Stomach (tissue), 9 donors: ENCODE measurements around the gene GRAMD1B. TPM values are rescaled to one million over a fixed set of nuclear protein-coding genes. Genes with fewer than 3 reads are reported as not detected.

Experiments used
- DNase-seq, 2 donors: peaks; one replicate each; pipeline versions ENCODE4 v3.0.0 to v3.0.0-alpha.2; 2013 to 2019
- H3K27ac ChIP-seq, 5 donors: fragments of 200-600 bp in 4 of 5; sonication (generic) in 4 of 5; one replicate each; pipeline ENCODE4 v1.5.1; 2013 to 2019; ENCODE audit warnings: mild to moderate bottlenecking in 1 of 5, moderate library complexity in 1 of 5
- H3K27me3 ChIP-seq, 3 donors: fragments of 200-600 bp; sonication (generic); one replicate each; pipeline ENCODE4 v1.5.1; 2017 to 2019; ENCODE audit warnings: mixed run types in 1 of 3
- H3K36me3 ChIP-seq, 4 donors: fragments of 200-600 bp; sonication (generic); 1 replicate in 3 of 4; 2 replicates in 1 of 4; pipeline ENCODE4 v1.5.1; 2016 to 2019
- H3K4me1 ChIP-seq, 4 donors: fragments of 200-600 bp; sonication (generic); one replicate each; pipeline ENCODE4 v1.5.1; 2016 to 2019
- H3K4me3 ChIP-seq, 4 donors: fragments of 200-600 bp; sonication (generic) in 3 of 4; one replicate each; pipeline ENCODE4 v1.5.1; 2016 to 2019; ENCODE audit warnings: mild to moderate bottlenecking in 1 of 4
- H3K9me3 ChIP-seq, 4 donors: fragments of 200-600 bp; sonication (generic); one replicate each; pipeline ENCODE4 v1.5.1; 2016 to 2019
- CTCF ChIP-seq, 7 experiments: fragments of 450-650 bp in 4 of 7; fragments of 200-600 bp in 3 of 7; sonication (generic) in 3 of 7; IDR thresholded peaks; one replicate each; pipeline ENCODE4 v1.5.1; 2016 to 2019; ENCODE audit warnings: antibody characterized with exemption in 7 of 7, control low read depth in 2 of 7, mild to moderate bottlenecking in 1 of 7
- EP300 ChIP-seq: sonication (generic); formaldehyde crosslinking; IDR thresholded peaks from one replicate; pipeline ENCODE4 v1.6.1; 2017; ENCODE audit warnings: antibody characterized with exemption
- POLR2A ChIP-seq, 4 donors: fragments of 450-650 bp; IDR thresholded peaks; one replicate each; pipeline ENCODE4 v1.6.1; 2016; ENCODE audit warnings: antibody characterized with exemption in 4 of 4, control low read depth in 2 of 4, mild to moderate bottlenecking in 1 of 4, moderate library complexity in 1 of 4
- POLR2AphosphoS5 ChIP-seq, 3 donors: sonication (generic); formaldehyde crosslinking; IDR thresholded peaks; one replicate each; pipeline ENCODE4 v1.6.1; 2016; ENCODE audit warnings: antibody characterized with exemption in 3 of 3
- WGBS, 5 donors: extraction: QIAGEN DNeasy Blood & Tissue Kit in 3 of 5; methylation state at CpG; one replicate each; pipeline versions ENCODE4 v1.1.5 to v1.1.7; 2013 to 2018; 5-methylcytosine and 5-hydroxymethylcytosine counted together
- intact Hi-C: fragments of 100-400 bp; cut with DNase I; formaldehyde crosslinking; loops from one replicate; pipeline ENCODE4 v1.15.1; 2023; ENCODE audit warnings: low total_unique reads
- polyA plus RNA-seq, 3 donors: library from polyadenylated mRNA; stranded (reverse); fragments of 200-250 nt; gene quantifications; one replicate each; pipeline ENCODE4 v1.2.3, GENCODE V29; 2013
- total RNA-seq, 5 donors: library from RNA; depleted of rRNA; stranded (reverse); fragments of >200 nt; gene quantifications; one replicate each; pipeline versions ENCODE4 v1.1.0 to v1.2.3, GENCODE V29; 2014 to 2016
- donor health status: healthy with polysubstance abuse.
- donor health status: Bipolar disorder and iron deficiency.
- donor health status: healthy.

The GRAMD1B gene
- total and polyA plus RNA-seq, 8 donors = 0.58 to 39.7 (median 12.2) TPM

- no peaks in the 10 kb centered on the region for H3K9me3 ChIP-seq
- no peak for TF ChIP-seq EP300
- TF ChIP-seq POLR2AphosphoS5 (IDR thresholded peaks at IDR 0.05) = no peak
- TF ChIP-seq CTCF (IDR thresholded peaks at IDR 0.05) = no peak
- no peak for TF ChIP-seq POLR2A (IDR thresholded peaks at IDR 0.05)
- WGBS, 5 donors = 87 to 97% (median 97%) methylated on average over 3 of the region's 3 CpGs
- no peaks in the 10 kb centered on the region for H3K27me3 ChIP-seq
- no peak overlapping the region for H3K27ac ChIP-seq
- peaks cover 12 to 33% (median 23%) of the 10 kb centered on the region in 4 donors for H3K4me1 ChIP-seq
- no peak for DNase-seq
- intact Hi-C loops = no loop called here
- no peaks in the 10 kb centered on the region for H3K36me3 ChIP-seq
- H3K4me3 ChIP-seq = no peak overlapping the region
Measured at GRCh38 chr11:123564221-123564620, 134.2 kb downstream of the GRAMD1B start.

DNA sequence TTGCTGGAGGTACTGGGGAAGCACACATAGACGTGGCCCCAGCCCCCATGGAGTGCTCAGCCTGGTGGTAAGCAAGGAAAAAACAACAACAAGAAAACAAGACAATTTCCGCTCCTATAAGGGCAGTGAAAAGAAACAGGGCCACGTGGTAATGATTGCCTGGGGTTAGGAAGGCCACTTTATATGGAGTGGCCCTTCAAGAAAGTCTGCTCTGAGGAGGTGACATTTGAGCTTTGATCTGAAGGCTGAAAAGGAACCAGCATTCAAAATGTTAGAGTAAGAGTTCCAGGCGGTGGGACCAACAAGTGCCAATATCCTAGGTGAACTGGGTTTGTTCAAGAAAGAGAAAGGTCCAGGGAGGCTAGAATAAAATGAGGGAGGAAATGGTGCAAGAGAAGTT, 136.8 kb downstream of the GRAMD1B start:
- TF ChIP-seq CTCF (IDR thresholded peaks at IDR 0.05) (no peak), POLR2AphosphoS5 (IDR thresholded peaks at IDR 0.05) (no peak), POLR2A (IDR thresholded peaks at IDR 0.05) (no peak), EP300 (no peak)
- H3K9me3 ChIP-seq = no peaks in the 10 kb centered on the region
- peaks cover 0 to 8% (median 2%) of the 10 kb centered on the region in 4 donors for H3K4me1 ChIP-seq
- H3K36me3 ChIP-seq = no peaks in the 10 kb centered on the region
- no peak overlapping the region for H3K27ac ChIP-seq
- WGBS, 5 donors = 79 to 90% (median 84%) methylated on average over 4 of the region's 4 CpGs
- intact Hi-C loops = no loop called here
- H3K4me3 ChIP-seq = no peak overlapping the region
- no peak for DNase-seq
- no peaks in the 10 kb centered on the region for H3K27me3 ChIP-seq

DNA sequence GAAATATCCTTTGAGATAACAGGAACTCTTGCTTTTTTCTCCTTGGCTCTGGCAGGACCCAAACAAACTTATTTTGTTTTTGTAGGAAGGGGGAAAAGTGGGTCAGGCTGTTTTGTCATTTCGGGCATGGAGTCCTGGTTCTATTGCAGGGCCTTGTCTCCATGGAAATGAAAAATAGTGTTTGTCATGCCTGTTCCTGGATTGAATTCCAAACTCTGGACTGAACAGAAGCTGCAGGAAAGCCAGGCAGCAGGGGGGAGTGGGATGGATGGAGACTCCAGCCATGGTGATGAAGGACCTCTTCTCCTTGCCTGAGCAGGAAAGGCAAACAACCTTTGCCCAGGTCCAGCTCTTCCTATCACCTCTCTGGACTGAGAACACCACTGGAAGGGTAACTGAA, 137.4 kb downstream of the GRAMD1B start:
- intact Hi-C loops = no loop called here
- DNase-seq = no peak
- no peaks in the 10 kb centered on the region for H3K36me3 ChIP-seq
- H3K4me3 ChIP-seq = no peak overlapping the region
- H3K27me3 ChIP-seq = no peaks in the 10 kb centered on the region
- H3K4me1 ChIP-seq = peaks cover 0 to 2% (median 0%) of the 10 kb centered on the region in 4 donors
- WGBS, 5 donors = 45 to 88% (median 78%) methylated on average over 1 of the region's 1 CpG
- no peak overlapping the region for H3K27ac ChIP-seq
- H3K9me3 ChIP-seq = no peaks in the 10 kb centered on the region
- TF ChIP-seq CTCF (IDR thresholded peaks at IDR 0.05) (no peak), EP300 (no peak), POLR2AphosphoS5 (IDR thresholded peaks at IDR 0.05) (no peak), POLR2A (IDR thresholded peaks at IDR 0.05) (no peak)

DNA sequence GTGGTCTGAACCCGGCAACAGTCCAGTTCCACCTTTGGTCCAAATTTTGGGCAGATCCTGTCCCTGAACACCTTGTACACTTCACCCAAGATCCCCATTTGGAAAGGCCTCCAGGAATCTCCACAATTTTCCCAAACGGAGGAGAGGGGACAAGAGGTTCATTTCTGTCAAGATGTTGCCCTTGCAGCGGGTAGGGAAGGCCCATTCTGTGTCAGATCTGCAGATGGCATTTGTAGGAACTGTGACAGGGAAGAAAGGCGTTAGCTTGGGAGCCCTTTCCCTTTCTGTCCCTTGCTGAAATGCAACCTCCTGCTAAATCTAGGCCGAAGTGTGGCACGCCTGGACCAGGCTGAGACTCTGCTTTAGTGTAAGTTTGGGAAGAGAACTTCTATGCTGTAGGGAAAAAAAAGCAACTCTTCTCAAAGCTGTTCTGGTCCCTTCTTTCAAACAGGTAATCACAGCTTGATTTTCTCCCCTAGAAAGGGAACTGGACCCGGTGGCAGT, 138.3 kb downstream of the GRAMD1B start:
- Histone ChIP-seq H3K4me3 (no peak overlapping the region), H3K27me3 (no peaks in the 10 kb centered on the region), H3K27ac (no peak overlapping the region), H3K36me3 (no peaks in the 10 kb centered on the region), H3K9me3 (no peaks in the 10 kb centered on the region), H3K4me1 (no peaks in the 10 kb centered on the region)
- TF ChIP-seq POLR2A (IDR thresholded peaks at IDR 0.05) (no peak), CTCF (IDR thresholded peaks at IDR 0.05) (no peak), POLR2AphosphoS5 (IDR thresholded peaks at IDR 0.05) (no peak), EP300 (no peak)
- intact Hi-C loops = no loop called here
- no peak for DNase-seq
- 69 to 75% (median 74%) methylated on average over 7 of the region's 7 CpGs for WGBS, 5 donors
